ENCODE measurements around the gene GPBP1L1. TPM values are rescaled to one million over a fixed set of nuclear protein-coding genes. Genes with fewer than 3 reads are reported as not detected.
A peak's percentile ranks its signal among the peaks of the same experiment; 100 is the strongest.

The GPBP1L1 gene
- total and polyA plus RNA-seq, 2 of the 13 experiments (the other 11 are each of a cell fraction or from before 2014, with no cell fraction given) = 45.9 to 86.1 TPM

DNA sequence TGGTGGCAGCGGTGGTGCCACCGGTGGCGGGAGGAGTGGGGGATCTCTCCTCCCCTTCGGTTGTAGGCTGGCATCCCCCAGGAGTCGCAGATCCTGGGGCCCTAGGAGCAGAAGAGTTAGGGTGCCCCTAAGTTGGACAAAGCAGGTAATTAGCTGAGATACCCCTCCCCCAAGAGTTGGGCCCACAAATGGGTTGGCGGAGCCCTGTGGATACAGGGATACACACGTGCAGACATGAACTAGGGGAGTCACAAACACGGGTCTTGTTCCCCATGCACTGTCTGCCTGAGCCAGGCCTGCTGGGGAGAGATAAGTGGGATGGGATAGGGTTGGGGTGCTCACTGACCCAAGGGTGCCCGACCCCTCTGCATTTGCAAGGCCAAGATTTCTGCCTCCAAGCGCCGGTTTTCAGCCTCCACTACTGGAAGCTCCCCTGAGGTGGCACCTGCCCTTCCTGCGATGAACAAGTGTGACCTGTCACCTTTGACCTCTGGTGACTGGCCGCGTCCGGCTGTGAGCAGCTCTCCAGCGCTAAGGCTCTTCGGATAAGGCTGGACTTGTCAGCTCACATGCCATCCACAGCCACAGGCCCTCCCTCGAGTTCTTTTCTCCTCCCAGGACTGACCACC lies 64.3 kb downstream of the GPBP1L1 start (continued):
- TF ChIP-seq NR2C2 (CRISPR knock-in tag; IDR thresholded peaks at IDR 0.05; ENCODE audit: borderline replicate concordance) = peak; percentile 60; the same call in 1 of the 2 replicates
- peak; percentile 43 for TF ChIP-seq RBM22 (optimal IDR thresholded peaks at IDR 0.05; ENCODE audit: low read length)
- TF ChIP-seq, protein P1, sequence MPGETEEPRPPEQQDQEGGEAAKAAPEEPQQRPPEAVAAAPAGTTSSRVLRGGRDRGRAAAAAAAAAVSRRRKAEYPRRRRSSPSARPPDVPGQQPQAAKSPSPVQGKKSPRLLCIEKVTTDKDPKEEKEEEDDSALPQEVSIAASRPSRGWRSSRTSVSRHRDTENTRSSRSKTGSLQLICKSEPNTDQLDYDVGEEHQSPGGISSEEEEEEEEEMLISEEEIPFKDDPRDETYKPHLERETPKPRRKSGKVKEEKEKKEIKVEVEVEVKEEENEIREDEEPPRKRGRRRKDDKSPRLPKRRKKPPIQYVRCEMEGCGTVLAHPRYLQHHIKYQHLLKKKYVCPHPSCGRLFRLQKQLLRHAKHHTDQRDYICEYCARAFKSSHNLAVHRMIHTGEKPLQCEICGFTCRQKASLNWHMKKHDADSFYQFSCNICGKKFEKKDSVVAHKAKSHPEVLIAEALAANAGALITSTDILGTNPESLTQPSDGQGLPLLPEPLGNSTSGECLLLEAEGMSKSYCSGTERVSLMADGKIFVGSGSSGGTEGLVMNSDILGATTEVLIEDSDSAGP (CRISPR knock-in tag; IDR thresholded peaks at IDR 0.05; ENCODE audit: borderline replicate concordance) = peak; percentile 24; the same call in 1 of the 2 replicates
- no peak for TF ChIP-seq FOXJ3 (CRISPR knock-in tag; IDR thresholded peaks at IDR 0.05; ENCODE audit: borderline replicate concordance)

DNA sequence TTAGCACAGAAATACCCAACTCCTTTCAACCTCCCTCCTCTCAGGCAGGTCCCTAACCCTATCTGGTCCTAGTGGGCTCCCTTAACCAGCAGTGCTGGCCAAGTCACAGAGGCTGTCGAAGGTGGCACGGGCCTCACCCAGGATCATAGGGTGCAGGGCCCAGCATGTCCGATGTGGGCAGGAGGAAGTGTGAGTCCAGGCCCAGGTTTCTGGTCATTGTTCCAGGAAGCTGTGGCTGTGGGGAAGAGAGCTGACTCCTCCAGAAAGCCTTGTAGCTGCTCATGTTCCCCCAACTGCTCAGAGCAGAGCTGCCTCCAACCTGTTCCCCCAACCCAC lies 64.9 kb downstream of the GPBP1L1 start:
- BruUV-seq (replicated peaks) = no TSS peak
- Histone ChIP-seq H4K20me1 (ENCODE audit: insufficient read depth, low read length) (no peaks in the 10 kb centered on the region; the same call in 1 of the 2 replicates), H3K79me2 (ENCODE audit: insufficient read depth, low read length) (no peaks in the 10 kb centered on the region), H2AFZ (ENCODE audit: low read length) (no peak overlapping the region), H3K4me1 (ENCODE audit: insufficient read depth, low read length) (peaks cover 11% of the 10 kb centered on the region), H3K4me3 (replicated peaks in 1 of 3; ENCODE audit: insufficient read depth in 1 of 3, low read depth in 2 of 3, low read length in 3 of 3) (no peak overlapping the region), H3K27ac (ENCODE audit: extremely low read length, insufficient read depth, low read length) (no peak overlapping the region), H3K27me3 (ENCODE audit: control insufficient read depth in 1 of 2, insufficient read depth in 2 of 2, low read length in 2 of 2) (no peaks in the 10 kb centered on the region), H3K9me3 (ENCODE audit: low read length) (no peaks in the 10 kb centered on the region), H3K4me2 (ENCODE audit: low read depth, low read length) (no peak overlapping the region), H3K9ac (ENCODE audit: insufficient read depth, low read depth, low read length) (no peak overlapping the region), H3K36me3 (replicated peaks in 1 of 2; ENCODE audit: control insufficient read depth in 1 of 2, insufficient read depth in 2 of 2, low read length in 2 of 2) (peaks cover 11 to 22% of the 10 kb centered on the region in 2 experiments)
- no CpG with 5 or more reads among the region's 3 CpGs for WGBS (ENCODE audit: low lambda C conversion rate)
- DNase-seq (ENCODE audit: low spot score) (no peak), ATAC-seq (peak; percentile 15), FAIRE-seq (no peak)
- intact Hi-C loops (cut with micrococcal nuclease; ENCODE audit: unreplicated experiment) (no loop called here), in situ Hi-C loops (cut with HindIII; ENCODE audit: extremely low pct_ligation_motif_present, low pct_unique_long_range_greater_than_20kb) (no loop called here)
- ChIA-PET CTCF (ENCODE audit: low intra/inter-chr PET ratio, low total read pairs) (no interaction called here), POLR2A (interaction anchor here (1.5 kb wide), 1 partner anchor 66 kb away, joined by 4 read pairs; no protein-coding TSS in a partner anchor)
- TF ChIP-seq AHR (CRISPR knock-in tag; IDR thresholded peaks at IDR 0.05) = no peak
- no peak for TF ChIP-seq ADNP (CRISPR knock-in tag; IDR thresholded peaks at IDR 0.05)
- TF ChIP-seq, protein P2, sequence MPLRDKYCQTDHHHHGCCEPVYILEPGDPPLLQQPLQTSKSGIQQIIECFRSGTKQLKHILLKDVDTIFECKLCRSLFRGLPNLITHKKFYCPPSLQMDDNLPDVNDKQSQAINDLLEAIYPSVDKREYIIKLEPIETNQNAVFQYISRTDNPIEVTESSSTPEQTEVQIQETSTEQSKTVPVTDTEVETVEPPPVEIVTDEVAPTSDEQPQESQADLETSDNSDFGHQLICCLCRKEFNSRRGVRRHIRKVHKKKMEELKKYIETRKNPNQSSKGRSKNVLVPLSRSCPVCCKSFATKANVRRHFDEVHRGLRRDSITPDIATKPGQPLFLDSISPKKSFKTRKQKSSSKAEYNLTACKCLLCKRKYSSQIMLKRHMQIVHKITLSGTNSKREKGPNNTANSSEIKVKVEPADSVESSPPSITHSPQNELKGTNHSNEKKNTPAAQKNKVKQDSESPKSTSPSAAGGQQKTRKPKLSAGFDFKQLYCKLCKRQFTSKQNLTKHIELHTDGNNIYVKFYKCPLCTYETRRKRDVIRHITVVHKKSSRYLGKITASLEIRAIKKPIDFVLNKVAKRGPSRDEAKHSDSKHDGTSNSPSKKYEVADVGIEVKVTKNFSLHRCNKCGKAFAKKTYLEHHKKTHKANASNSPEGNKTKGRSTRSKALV (CRISPR knock-in tag; IDR thresholded peaks at IDR 0.05) = no peak
- no peak for TF ChIP-seq CEBPB (IDR thresholded peaks at IDR 0.05; ENCODE audit: borderline replicate concordance, low read depth, low read length)
- TF ChIP-seq, protein P3, sequence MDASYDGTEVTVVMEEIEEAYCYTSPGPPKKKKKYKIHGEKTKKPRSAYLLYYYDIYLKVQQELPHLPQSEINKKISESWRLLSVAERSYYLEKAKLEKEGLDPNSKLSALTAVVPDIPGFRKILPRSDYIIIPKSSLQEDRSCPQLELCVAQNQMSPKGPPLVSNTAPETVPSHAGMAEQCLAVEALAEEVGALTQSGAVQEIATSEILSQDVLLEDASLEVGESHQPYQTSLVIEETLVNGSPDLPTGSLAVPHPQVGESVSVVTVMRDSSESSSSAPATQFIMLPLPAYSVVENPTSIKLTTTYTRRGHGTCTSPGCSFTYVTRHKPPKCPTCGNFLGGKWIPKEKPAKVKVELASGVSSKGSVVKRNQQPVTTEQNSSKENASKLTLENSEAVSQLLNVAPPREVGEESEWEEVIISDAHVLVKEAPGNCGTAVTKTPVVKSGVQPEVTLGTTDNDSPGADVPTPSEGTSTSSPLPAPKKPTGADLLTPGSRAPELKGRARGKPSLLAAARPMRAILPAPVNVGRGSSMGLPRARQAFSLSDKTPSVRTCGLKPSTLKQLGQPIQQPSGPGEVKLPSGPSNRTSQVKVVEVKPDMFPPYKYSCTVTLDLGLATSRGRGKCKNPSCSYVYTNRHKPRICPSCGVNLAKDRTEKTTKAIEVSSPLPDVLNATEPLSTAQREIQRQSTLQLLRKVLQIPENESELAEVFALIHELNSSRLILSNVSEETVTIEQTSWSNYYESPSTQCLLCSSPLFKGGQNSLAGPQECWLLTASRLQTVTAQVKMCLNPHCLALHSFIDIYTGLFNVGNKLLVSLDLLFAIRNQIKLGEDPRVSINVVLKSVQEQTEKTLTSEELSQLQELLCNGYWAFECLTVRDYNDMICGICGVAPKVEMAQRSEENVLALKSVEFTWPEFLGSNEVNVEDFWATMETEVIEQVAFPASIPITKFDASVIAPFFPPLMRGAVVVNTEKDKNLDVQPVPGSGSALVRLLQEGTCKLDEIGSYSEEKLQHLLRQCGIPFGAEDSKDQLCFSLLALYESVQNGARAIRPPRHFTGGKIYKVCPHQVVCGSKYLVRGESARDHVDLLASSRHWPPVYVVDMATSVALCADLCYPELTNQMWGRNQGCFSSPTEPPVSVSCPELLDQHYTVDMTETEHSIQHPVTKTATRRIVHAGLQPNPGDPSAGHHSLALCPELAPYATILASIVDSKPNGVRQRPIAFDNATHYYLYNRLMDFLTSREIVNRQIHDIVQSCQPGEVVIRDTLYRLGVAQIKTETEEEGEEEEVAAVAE (CRISPR knock-in tag; IDR thresholded peaks at IDR 0.05; ENCODE audit: borderline replicate concordance) = no peak
